Naive thymus-derived CD8-positive, alpha-beta T cell (primary cell): Measurements from ENCODE around the gene KMT2A. TPM values are rescaled to one million over a fixed set of nuclear protein-coding genes. Genes with fewer than 3 reads are reported as not detected.
"Not testable (repeated sequence)": the region's sequence is repeated elsewhere in the genome, so short reads cannot be mapped to it uniquely, and the experiment has no call there.

Experiments used
- ATAC-seq, 2 donors: fragments of 150-1000 bp; cut with Tn5 transposase in 1 of 2; sonication (Bioruptor Pico), chemical (Tn5 transposase) in 1 of 2; 1 replicate in 1 of 2; 2 replicates in 1 of 2; pipeline ENCODE4 v1.10.0; 2021; ENCODE audit warnings: mild to moderate bottlenecking in 2 of 2, moderate library complexity in 2 of 2
- POLR2A ChIA-PET: fragments of 350-600 bp; sonication (Branson Sonifier 250); formaldehyde crosslinking; loops from one replicate; lab custom pipeline; 2021; ENCODE audit warnings: antibody characterized with exemption; lab: Charles Lee
- DNase-seq, 10 donors: peaks; one replicate each; pipeline versions ENCODE4 v3.0.0 to v3.0.0-alpha.2; 2020 to 2022
- H3K27ac Mint-ChIP-seq, 10 donors: one replicate each; pipeline ENCODE4 v1.8.0; 2020 to 2022; ENCODE audit warnings: mild to moderate bottlenecking in 10 of 10, mixed read lengths in 10 of 10, moderate library complexity in 4 of 10, inconsistent platforms in 1 of 10
- H3K27me3 Mint-ChIP-seq, 5 donors: one replicate each; pipeline ENCODE4 v1.8.0; 2021 to 2022; ENCODE audit warnings: mixed read lengths in 5 of 5
- H3K36me3 Mint-ChIP-seq, 3 donors: one replicate each; pipeline ENCODE4 v1.8.0; 2020 to 2022; ENCODE audit warnings: mixed read lengths in 3 of 3, mild to moderate bottlenecking in 2 of 3, inconsistent platforms in 1 of 3
- H3K4me1 Mint-ChIP-seq, 4 donors: one replicate each; pipeline ENCODE4 v1.8.0; 2021 to 2022; ENCODE audit warnings: mixed read lengths in 4 of 4
- H3K4me3 Mint-ChIP-seq, 10 donors: one replicate each; pipeline ENCODE4 v1.8.0; 2020 to 2022; ENCODE audit warnings: mild to moderate bottlenecking in 10 of 10, mixed read lengths in 10 of 10, moderate library complexity in 6 of 10, inconsistent platforms in 1 of 10
- H3K9me3 Mint-ChIP-seq, 9 donors: one replicate each; pipeline ENCODE4 v1.8.0; 2020 to 2022; ENCODE audit warnings: mixed read lengths in 9 of 9, mild to moderate bottlenecking in 3 of 9, inconsistent platforms in 1 of 9, moderate library complexity in 1 of 9
- polyA plus RNA-seq, 3 donors: library from polyadenylated mRNA; unstranded; fragments of 300-500 nt; fragmentation: Illumina TruSeq; gene quantifications; one replicate each; pipeline ENCODE4 v1.2.3, GENCODE V29; 2021
- total RNA-seq, 8 experiments: library from RNA in 2 of 8; stranded (reverse) in 2 of 8; gene quantifications; one replicate each; pipeline ENCODE4 v1.2.3 and lab custom pipeline; 2021 to 2026

The KMT2A gene
- total and polyA plus RNA-seq, 5 experiments from 2014 or later: 16.9 to 161 (median 30.5) TPM

GRCh38 chr11:118412921-118413320, 23.4 kb upstream of the KMT2A start:
- POLR2A ChIA-PET: interaction anchor here (0.7 to 1.4 kb wide), 2 partner anchors 23 to 243 kb away, joined by 3 to 5 read pairs; partner anchors contain the start of gene KMT2A
- DNase-seq (no peak), ATAC-seq (no peak)
- Mint-ChIP-seq H3K9me3 (no peaks in the 10 kb centered on the region), H3K27ac (peak overlapping the region in 5 of 10 donors; percentile 12 to 66 (median 37)), H3K27me3 (no peaks in the 10 kb centered on the region), H3K4me1 (peaks cover 3 to 38% (median 17%) of the 10 kb centered on the region in 4 donors), H3K4me3 (no peak overlapping the region), H3K36me3 (peaks cover 0 to 33% (median 8%) of the 10 kb centered on the region in 3 donors)

GRCh38 chr11:118415062-118415738, 21.1 kb upstream of the KMT2A start:
- Mint-ChIP-seq H3K36me3 (peaks cover 0 to 10% (median 0%) of the 10 kb centered on the region in 3 donors), H3K4me3 (no peak overlapping the region), H3K27me3 (no peaks in the 10 kb centered on the region), H3K9me3 (no peaks in the 10 kb centered on the region), H3K27ac (no peak overlapping the region), H3K4me1 (peaks cover 2 to 15% (median 5%) of the 10 kb centered on the region in 4 donors)
- POLR2A ChIA-PET: no interaction called here
- DNase-seq: no peak
- no peak for ATAC-seq

- ATAC-seq (peak in 1 of 2 donors; percentile 44), DNase-seq (no peak)
- no peak overlapping the region for H3K27ac Mint-ChIP-seq
- H3K27me3 Mint-ChIP-seq: no peaks in the 10 kb centered on the region
- no peaks in the 10 kb centered on the region for H3K9me3 Mint-ChIP-seq
- H3K36me3 Mint-ChIP-seq: peaks cover 0 to 5% (median 0%) of the 10 kb centered on the region in 3 donors
- no peak overlapping the region for H3K4me3 Mint-ChIP-seq
- POLR2A ChIA-PET: interaction anchor here (0.8 kb wide), 1 partner anchor 15 kb away, joined by 3 read pairs; no protein-coding TSS in a partner anchor
- peaks cover 0 to 10% (median 2%) of the 10 kb centered on the region in 4 donors for H3K4me1 Mint-ChIP-seq
These were observed 20.6 kb upstream of the KMT2A start for GRCh38 chr11:118415739-118416068.

- H3K27me3 Mint-ChIP-seq, POLR2A ChIA-PET, H3K4me3 Mint-ChIP-seq, H3K27ac Mint-ChIP-seq, H3K9me3 Mint-ChIP-seq, ATAC-seq, H3K36me3 Mint-ChIP-seq, H3K4me1 Mint-ChIP-seq, DNase-seq: not testable (repeated sequence)
These were observed 19.4 kb upstream of the KMT2A start for GRCh38 chr11:118416900-118417299.

GRCh38 chr11:118417801-118418200, 18.5 kb upstream of the KMT2A start:
- H3K4me1 Mint-ChIP-seq: peaks cover 0 to 9% (median 2%) of the 10 kb centered on the region in 4 donors
- H3K4me3 Mint-ChIP-seq: no peak overlapping the region
- no peak for ATAC-seq
- POLR2A ChIA-PET: interaction anchor here (1.2 kb wide), 1 partner anchor 15 kb away, joined by 3 read pairs; no protein-coding TSS in a partner anchor
- H3K9me3 Mint-ChIP-seq: no peaks in the 10 kb centered on the region
- H3K27ac Mint-ChIP-seq: no peak overlapping the region
- H3K27me3 Mint-ChIP-seq: no peaks in the 10 kb centered on the region
- no peak for DNase-seq
- no peaks in the 10 kb centered on the region for H3K36me3 Mint-ChIP-seq

- DNase-seq (no peak), ATAC-seq (no peak)
- Mint-ChIP-seq H3K36me3 (no peaks in the 10 kb centered on the region), H3K27me3 (no peaks in the 10 kb centered on the region), H3K9me3 (no peaks in the 10 kb centered on the region), H3K4me3 (no peak overlapping the region), H3K4me1 (peaks cover 0 to 3% (median 0%) of the 10 kb centered on the region in 4 donors), H3K27ac (no peak overlapping the region)
- POLR2A ChIA-PET: interaction anchor here (1.2 kb wide), 1 partner anchor 16 kb away, joined by 3 read pairs; no protein-coding TSS in a partner anchor
These were observed 17.5 kb upstream of the KMT2A start for GRCh38 chr11:118418766-118419165.

- Mint-ChIP-seq H3K4me3 (no peak overlapping the region), H3K9me3 (no peaks in the 10 kb centered on the region), H3K27ac (no peak overlapping the region), H3K27me3 (no peaks in the 10 kb centered on the region), H3K36me3 (peaks cover 0 to 3% (median 0%) of the 10 kb centered on the region in 3 donors), H3K4me1 (peaks cover 0 to 2% (median 0%) of the 10 kb centered on the region in 4 donors)
- no peak for DNase-seq
- POLR2A ChIA-PET: interaction anchor here (1.3 kb wide), 1 partner anchor 8 kb away, joined by 4 read pairs; the partner anchor contains the start of gene KMT2A
- no peak for ATAC-seq
These were observed 8.6 kb upstream of the KMT2A start for GRCh38 chr11:118427707-118428106.

- no peaks in the 10 kb centered on the region for H3K9me3 Mint-ChIP-seq
- DNase-seq (no peak), ATAC-seq (no peak)
- POLR2A ChIA-PET: interaction anchor here (0.6 to 0.9 kb wide), 4 partner anchors 15 to 708 kb away, joined by 3 read pairs; no protein-coding TSS in a partner anchor
- no peaks in the 10 kb centered on the region for H3K27me3 Mint-ChIP-seq
- H3K4me1 Mint-ChIP-seq: peaks cover 11 to 18% (median 11%) of the 10 kb centered on the region in 4 donors
- no peaks in the 10 kb centered on the region for H3K36me3 Mint-ChIP-seq
- no peak overlapping the region for H3K4me3 Mint-ChIP-seq
- no peak overlapping the region for H3K27ac Mint-ChIP-seq
These were observed 5.3 kb upstream of the KMT2A start for GRCh38 chr11:118430956-118431355.

GRCh38 chr11:118434123-118434552, 2.2 kb upstream of the KMT2A start:
- DNase-seq (peak in 1 of 10 donors; percentile 70), ATAC-seq (no peak)
- Mint-ChIP-seq H3K27ac (peak overlapping the region; percentile 89 to 98 (median 96)), H3K9me3 (no peaks in the 10 kb centered on the region), H3K27me3 (no peaks in the 10 kb centered on the region), H3K4me3 (peak overlapping the region; percentile 82 to 99 (median 94)), H3K36me3 (peaks cover 0 to 3% (median 0%) of the 10 kb centered on the region in 3 donors), H3K4me1 (peaks cover 16 to 35% (median 18%) of the 10 kb centered on the region in 4 donors)
- POLR2A ChIA-PET: interaction anchor here (1.2 to 3.0 kb wide), 3 partner anchors 24 to 90 kb away, joined by 4 to 43 read pairs (median 5); partner anchors contain the start of gene CD3G

- peaks cover 0 to 6% (median 0%) of the 10 kb centered on the region in 3 donors for H3K36me3 Mint-ChIP-seq
These were observed 1.6 kb upstream of the KMT2A start for GRCh38 chr11:118434553-118435289.

GRCh38 chr11:118435290-118435892, 901 bp upstream of the KMT2A start:
- peak overlapping the region; percentile 82 to 99 (median 94) for H3K4me3 Mint-ChIP-seq
- no peaks in the 10 kb centered on the region for H3K9me3 Mint-ChIP-seq
- H3K4me1 Mint-ChIP-seq: peaks cover 25 to 47% (median 29%) of the 10 kb centered on the region in 4 donors
- no peaks in the 10 kb centered on the region for H3K27me3 Mint-ChIP-seq
- peak overlapping the region; percentile 89 to 98 (median 96) for H3K27ac Mint-ChIP-seq
- peak in 6 of 10 donors; percentile 49 to 87 (median 51) for DNase-seq
- H3K36me3 Mint-ChIP-seq: peaks cover 0 to 11% (median 0%) of the 10 kb centered on the region in 3 donors
- POLR2A ChIA-PET: interaction anchor here (0.5 to 3.0 kb wide), 27 partner anchors 8 to 843 kb away, joined by 3 to 43 read pairs (median 4); partner anchors contain the start of genes ARCN1, ATP5MG, CD3D and CD3G
- peak; percentile 19 to 44 for ATAC-seq

More at GRCh38 chr11:118434553-118435289, 1.6 kb upstream of the KMT2A start:
- peaks cover 20 to 41% (median 23%) of the 10 kb centered on the region in 4 donors for H3K4me1 Mint-ChIP-seq
- no peaks in the 10 kb centered on the region for H3K9me3 Mint-ChIP-seq
- peak overlapping the region; percentile 89 to 98 (median 96) for H3K27ac Mint-ChIP-seq
- H3K27me3 Mint-ChIP-seq: no peaks in the 10 kb centered on the region
- H3K4me3 Mint-ChIP-seq: peak overlapping the region; percentile 82 to 99 (median 94)
- POLR2A ChIA-PET: interaction anchor here (0.8 to 3.0 kb wide), 14 partner anchors 10 to 452 kb away, joined by 3 to 43 read pairs (median 5); partner anchors contain the start of genes ARCN1, ATP5MG, CD3G and UBE4A
- DNase-seq: peak in 9 of 10 donors; percentile 13 to 54 (median 43)
- peak; percentile 19 to 21 for ATAC-seq
